ENCODE data around the gene EGFL8.

GRCh38 chr6:32177788-32178546 lies 13.6 kb downstream of the EGFL8 start, which contains the start of gene RNF5:
- TF ChIP-seq EZH2 (IDR thresholded peaks at IDR 0.05; ENCODE audit: low read depth, low read length, severe bottlenecking) (no peak), CTCF (IDR thresholded peaks at IDR 0.05; ENCODE audit: control extremely low read depth in 1 of 3, insufficient read depth in 1 of 3, low read depth in 1 of 3, low read length in 3 of 3) (no peak), BACH1 (IDR thresholded peaks at IDR 0.05; ENCODE audit: low read length) (no peak), HDAC2 (IDR thresholded peaks at IDR 0.05; ENCODE audit: borderline replicate concordance in 1 of 2, low read depth in 2 of 2, low read length in 2 of 2) (no peak)

Data from H1 (cell line).